Measurements from ENCODE around the gene ARHGAP1. TPM values are rescaled to one million over a fixed set of nuclear protein-coding genes. Genes with fewer than 3 reads are reported as not detected.

The ARHGAP1 gene
- total and polyA plus RNA-seq, 2 experiments from 2014 or later, result 54.3 to 98.5 TPM

DNA sequence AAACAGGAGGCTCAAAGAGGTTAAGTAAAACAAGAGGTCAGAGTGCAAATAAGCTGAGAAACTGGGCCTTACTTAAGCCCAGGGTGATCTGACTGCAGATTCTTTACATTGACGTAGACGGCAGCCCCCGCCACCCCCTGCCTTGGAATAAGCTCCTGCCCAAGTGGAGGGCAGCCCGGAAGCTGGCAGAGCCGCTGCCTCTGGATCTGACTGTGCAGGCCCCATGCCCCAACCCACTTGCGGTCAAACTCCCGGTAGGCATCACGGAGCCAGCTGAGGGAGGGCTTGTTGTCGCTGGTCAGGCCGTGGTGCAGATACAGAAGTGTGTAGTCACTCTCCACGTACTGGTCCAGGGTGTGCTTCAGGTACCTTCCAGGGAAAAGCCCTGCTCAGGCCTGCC is 18.6 kb downstream of the ARHGAP1 start:
- Histone ChIP-seq H3K4me2 (ENCODE audit: unreplicated experiment) (no peak overlapping the region), H3K27me3 (replicated peaks; ENCODE audit: insufficient read depth) (no peaks in the 10 kb centered on the region), H3K79me2 (ENCODE audit: insufficient read depth) (peaks cover 26% of the 10 kb centered on the region), H3K9me2 (ENCODE audit: insufficient read depth) (no peaks in the 10 kb centered on the region), H3K9ac (no peak overlapping the region), H3K27ac (no peak overlapping the region), H2AFZ (no peak overlapping the region), H4K20me1 (ENCODE audit: insufficient read depth) (no peaks in the 10 kb centered on the region), H3K4me1 (ENCODE audit: insufficient read depth) (no peaks in the 10 kb centered on the region), H3K4me3 (no peak overlapping the region), H3K36me3 (ENCODE audit: low read depth) (peaks cover 24% of the 10 kb centered on the region), H3F3A (ENCODE audit: insufficient read depth) (0 out of 2 replicates have a peak, but pooled peaks cover 10% of the 10 kb centered on the region), H3K9me3 (ENCODE audit: low read depth) (no peaks in the 10 kb centered on the region)
- in situ Hi-C loops (cut with MboI), result no loop called here
- TF ChIP-seq EZH2 (IDR thresholded peaks at IDR 0.05; ENCODE audit: insufficient read depth, poor library complexity, severe bottlenecking) (no peak), EZH2phosphoT487 (IDR thresholded peaks at IDR 0.05; ENCODE audit: insufficient read depth, low read depth) (no peak)
- DNase-seq, result no peak
- WGBS, 2 experiments (ENCODE audit: low coverage in 1 of 2, low lambda C conversion rate in 2 of 2, missing lambda C conversion rate in 2 of 2), result 92% methylated on average over 11 of the region's 11 CpGs

- Histone ChIP-seq H2AFZ (no peak overlapping the region), H3K27ac (no peak overlapping the region), H3K4me3 (no peak overlapping the region), H3K9ac (no peak overlapping the region), H3K4me2 (ENCODE audit: unreplicated experiment) (no peak overlapping the region), H3K79me2 (ENCODE audit: insufficient read depth) (peaks cover 17% of the 10 kb centered on the region; the same call in 1 of the 2 replicates), H3F3A (ENCODE audit: insufficient read depth) (peaks cover 18% of the 10 kb centered on the region), H3K36me3 (ENCODE audit: low read depth) (peaks cover 16% of the 10 kb centered on the region; the same call in 1 of the 2 replicates), H4K20me1 (ENCODE audit: insufficient read depth) (no peaks in the 10 kb centered on the region), H3K4me1 (ENCODE audit: insufficient read depth) (peaks cover 2% of the 10 kb centered on the region), H3K27me3 (replicated peaks; ENCODE audit: insufficient read depth) (no peaks in the 10 kb centered on the region), H3K9me2 (ENCODE audit: insufficient read depth) (no peaks in the 10 kb centered on the region), H3K9me3 (ENCODE audit: low read depth) (no peaks in the 10 kb centered on the region)
- TF ChIP-seq EZH2 (IDR thresholded peaks at IDR 0.05; ENCODE audit: insufficient read depth, poor library complexity, severe bottlenecking), result no peak
- TF ChIP-seq EZH2phosphoT487 (IDR thresholded peaks at IDR 0.05; ENCODE audit: insufficient read depth, low read depth), result no peak
- in situ Hi-C loops (cut with MboI), result no loop called here
- DNase-seq, result no peak
- WGBS, 2 experiments (ENCODE audit: low coverage in 1 of 2, low lambda C conversion rate in 2 of 2, missing lambda C conversion rate in 2 of 2), result 94 to 96% methylated on average over 20 to 22 of the region's 22 CpGs
Observed at GRCh38 chr11:46680815-46681214, 19.6 kb downstream of the ARHGAP1 start.

DNA sequence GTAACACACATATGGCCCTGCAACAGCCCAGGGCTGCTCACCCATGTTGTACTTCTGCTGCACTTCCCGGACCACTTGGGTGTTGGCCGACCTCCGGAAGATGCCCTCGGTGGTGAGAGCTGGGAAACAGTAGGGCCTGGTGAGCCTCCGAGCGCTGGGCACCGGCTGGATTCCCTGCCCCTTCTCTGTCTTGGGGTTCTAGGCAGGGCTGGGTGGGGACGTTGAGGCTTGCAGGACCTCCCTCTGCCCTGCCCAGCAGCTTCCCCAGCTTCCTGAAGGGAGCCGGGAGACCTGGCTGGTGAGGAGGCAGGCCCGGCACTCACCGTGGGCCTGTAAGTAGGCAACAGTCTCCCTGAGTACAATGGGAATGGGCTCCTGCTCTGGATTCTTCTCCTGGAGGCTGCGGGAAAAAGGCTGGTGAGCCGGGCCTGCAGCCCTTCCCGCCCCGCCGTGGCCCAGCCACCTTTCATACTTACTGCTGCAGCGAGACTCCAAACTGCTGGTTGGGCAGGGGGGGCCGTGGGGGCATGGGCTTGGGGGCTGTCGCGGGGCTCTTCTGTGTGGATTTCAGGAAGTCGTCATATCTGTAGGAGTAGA is 20.2 kb downstream of the ARHGAP1 start:
- H3K9ac ChIP-seq, result no peak overlapping the region
- no peak for TF ChIP-seq EZH2 (IDR thresholded peaks at IDR 0.05; ENCODE audit: insufficient read depth, poor library complexity, severe bottlenecking)
- TF ChIP-seq EZH2phosphoT487 (IDR thresholded peaks at IDR 0.05; ENCODE audit: insufficient read depth, low read depth), result no peak
- H3K9me2 ChIP-seq (ENCODE audit: insufficient read depth), result no peaks in the 10 kb centered on the region
- peaks cover 8% of the 10 kb centered on the region for H3K4me1 ChIP-seq (ENCODE audit: insufficient read depth)
- H3F3A ChIP-seq (ENCODE audit: insufficient read depth), result peaks cover 21% of the 10 kb centered on the region
- no peaks in the 10 kb centered on the region for H4K20me1 ChIP-seq (ENCODE audit: insufficient read depth)
- H2AFZ ChIP-seq, result no peak overlapping the region
- in situ Hi-C loops (cut with MboI), result no loop called here
- no peak overlapping the region for H3K27ac ChIP-seq
- H3K79me2 ChIP-seq (ENCODE audit: insufficient read depth), result peaks cover 13% of the 10 kb centered on the region; the same call in 1 of the 2 replicates
- no peak overlapping the region for H3K4me2 ChIP-seq (ENCODE audit: unreplicated experiment)
- DNase-seq, result no peak
- peaks cover 16% of the 10 kb centered on the region; the same call in 1 of the 2 replicates for H3K36me3 ChIP-seq (ENCODE audit: low read depth)
- H3K4me3 ChIP-seq, result no peak overlapping the region
- no peaks in the 10 kb centered on the region for H3K9me3 ChIP-seq (ENCODE audit: low read depth)
- WGBS, 2 experiments (ENCODE audit: low coverage in 1 of 2, low lambda C conversion rate in 2 of 2, missing lambda C conversion rate in 2 of 2), result 87 to 88% methylated on average over 21 of the region's 21 CpGs
- no peaks in the 10 kb centered on the region for H3K27me3 ChIP-seq (replicated peaks; ENCODE audit: insufficient read depth)

DNA sequence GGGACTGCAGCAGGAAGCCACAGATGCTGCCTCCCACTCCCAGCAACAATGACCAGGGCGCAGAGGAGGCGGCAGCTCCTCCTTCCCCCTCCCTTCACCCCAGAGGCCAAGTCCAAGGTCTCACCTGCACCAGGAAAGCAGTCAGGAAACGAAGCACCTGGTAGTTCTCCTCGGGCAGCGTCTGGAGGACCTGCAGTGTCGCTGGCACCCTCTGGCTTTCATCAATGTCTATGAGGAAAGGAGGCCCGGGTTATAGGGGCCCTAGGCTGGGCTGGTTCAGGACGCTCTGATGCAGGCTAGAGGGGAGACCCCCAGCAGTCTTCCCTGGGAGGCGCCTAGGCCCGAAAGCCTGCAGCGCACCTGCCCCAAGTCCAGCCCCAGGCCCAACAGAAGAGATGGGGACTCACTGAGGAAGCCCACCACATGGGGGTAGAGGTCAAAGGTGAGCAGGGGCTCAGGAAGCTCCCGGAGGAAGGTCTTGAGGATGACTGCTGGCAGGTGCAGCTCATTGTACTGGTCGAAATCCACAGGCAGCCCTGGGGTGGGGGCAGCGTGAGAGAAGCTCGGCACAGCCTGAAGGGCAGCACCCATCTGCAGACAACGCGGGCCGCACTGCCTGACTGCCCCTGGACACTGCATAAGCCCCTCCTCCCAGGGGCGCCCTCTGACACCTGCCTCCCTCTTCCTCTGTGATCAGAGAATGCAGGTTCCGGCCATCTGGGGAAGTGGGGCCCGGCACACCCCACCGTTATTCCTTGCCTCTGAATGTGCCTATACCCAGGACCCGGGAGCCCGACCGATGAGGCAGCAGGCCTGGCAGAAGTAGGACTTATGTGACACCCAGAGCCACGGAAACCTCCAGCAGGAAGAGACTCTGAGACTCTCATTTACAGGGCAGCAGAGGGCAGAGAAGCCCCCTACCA is 20.9 kb downstream of the ARHGAP1 start:
- Histone ChIP-seq H3K9me3 (ENCODE audit: low read depth) (no peaks in the 10 kb centered on the region), H3K4me2 (ENCODE audit: unreplicated experiment) (no peak overlapping the region), H4K20me1 (ENCODE audit: insufficient read depth) (no peaks in the 10 kb centered on the region), H3K27me3 (replicated peaks; ENCODE audit: insufficient read depth) (no peaks in the 10 kb centered on the region), H3K4me1 (ENCODE audit: insufficient read depth) (peaks cover 13% of the 10 kb centered on the region), H3K9me2 (ENCODE audit: insufficient read depth) (no peaks in the 10 kb centered on the region), H3K4me3 (no peak overlapping the region), H3K9ac (no peak overlapping the region), H3K79me2 (ENCODE audit: insufficient read depth) (peaks cover 7% of the 10 kb centered on the region; the same call in 1 of the 2 replicates), H2AFZ (no peak overlapping the region), H3F3A (ENCODE audit: insufficient read depth) (peaks cover 27% of the 10 kb centered on the region), H3K36me3 (ENCODE audit: low read depth) (peaks cover 16% of the 10 kb centered on the region; the same call in 1 of the 2 replicates), H3K27ac (no peak overlapping the region)
- no peak for DNase-seq
- in situ Hi-C loops (cut with MboI), result no loop called here
- TF ChIP-seq EZH2phosphoT487 (IDR thresholded peaks at IDR 0.05; ENCODE audit: insufficient read depth, low read depth) (no peak), EZH2 (IDR thresholded peaks at IDR 0.05; ENCODE audit: insufficient read depth, poor library complexity, severe bottlenecking) (no peak)
- WGBS, 2 experiments (ENCODE audit: low coverage in 1 of 2, low lambda C conversion rate in 2 of 2, missing lambda C conversion rate in 2 of 2), result 80 to 89% methylated on average over 26 of the region's 26 CpGs

Data from GM23248 (cell line).